IgD-negative memory B cell (primary cell): ENCODE results near the gene XXYLT1. TPM values are rescaled to one million over a fixed set of nuclear protein-coding genes. Genes with fewer than 3 reads are reported as not detected.

Experiments
- H3K27ac Mint-ChIP-seq, 3 donors: one replicate each; pipeline ENCODE4 v1.8.0; 2020 to 2022; ENCODE audit warnings: mild to moderate bottlenecking in 3 of 3, mixed read lengths in 3 of 3, moderate library complexity in 1 of 3
- H3K27me3 Mint-ChIP-seq: one replicate; pipeline ENCODE4 v1.8.0; 2021; ENCODE audit warnings: mixed read lengths
- H3K36me3 Mint-ChIP-seq: one replicate; pipeline ENCODE4 v1.8.0; 2020; ENCODE audit warnings: mild to moderate bottlenecking, mixed read lengths
- H3K4me1 Mint-ChIP-seq, 3 donors: one replicate each; pipeline ENCODE4 v1.8.0; 2020 to 2022; ENCODE audit warnings: mixed read lengths in 3 of 3, mild to moderate bottlenecking in 1 of 3
- H3K4me3 Mint-ChIP-seq, 4 donors: one replicate each; pipeline ENCODE4 v1.8.0; 2020 to 2022; ENCODE audit warnings: mild to moderate bottlenecking in 4 of 4, mixed read lengths in 4 of 4, moderate library complexity in 3 of 4
- H3K9me3 Mint-ChIP-seq, 3 donors: one replicate each; pipeline ENCODE4 v1.8.0; 2020 to 2021; ENCODE audit warnings: mixed read lengths in 3 of 3, mild to moderate bottlenecking in 1 of 3
- polyA plus RNA-seq: library from polyadenylated mRNA; unstranded; fragments of 300-500 nt; fragmentation: Illumina TruSeq; gene quantifications from one replicate; pipeline ENCODE4 v1.2.3, GENCODE V29; 2021

Gene XXYLT1
- polyA plus RNA-seq, 1 donor from 2014 or later, result 5.2 TPM

DNA sequence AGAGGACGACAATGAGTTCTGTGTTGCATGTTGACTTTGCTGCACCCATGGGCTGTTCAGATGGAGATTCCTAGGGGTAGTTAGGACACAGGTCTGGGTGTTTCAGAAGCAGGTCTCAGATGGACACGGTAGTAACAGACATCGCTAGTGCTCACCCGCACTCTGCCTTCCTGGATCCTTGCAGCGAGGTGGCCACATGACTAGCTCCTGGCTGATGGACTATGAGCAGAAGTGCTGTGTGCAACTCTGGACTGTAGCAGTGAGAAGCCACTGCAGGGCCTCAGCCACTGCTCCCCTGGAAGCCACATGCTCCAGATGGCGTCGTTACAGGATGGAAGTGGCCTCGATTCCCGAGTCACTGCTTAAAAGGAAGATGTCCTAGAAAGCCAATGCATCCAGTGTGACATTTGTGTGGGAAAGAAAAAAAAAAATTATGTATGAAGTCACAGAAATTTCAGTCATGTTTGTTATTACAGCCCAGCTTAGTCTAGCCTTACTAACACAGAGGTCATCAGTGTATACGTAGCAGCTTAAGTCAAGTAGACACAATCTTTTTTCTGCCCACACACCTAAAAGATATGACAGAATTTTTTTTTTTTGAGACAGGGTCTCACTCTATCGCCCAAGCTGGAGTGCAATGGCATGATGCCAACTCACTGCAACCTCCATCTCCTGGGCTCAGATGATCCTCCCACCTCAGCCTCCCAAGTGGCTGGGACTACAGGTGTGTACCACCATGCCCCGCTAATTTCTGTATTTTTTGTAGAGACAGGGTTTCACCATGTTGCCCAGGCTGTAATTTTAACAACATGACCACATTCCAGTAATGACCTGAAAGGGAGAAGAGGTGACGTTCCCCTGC, 95.3 kb downstream of the XXYLT1 start:
- Mint-ChIP-seq H3K4me1 (no peaks in the 10 kb centered on the region), H3K27ac (peak overlapping the region in 1 of 3 donors; percentile 36), H3K36me3 (peaks cover 10% of the 10 kb centered on the region), H3K27me3 (no peaks in the 10 kb centered on the region), H3K9me3 (no peaks in the 10 kb centered on the region), H3K4me3 (no peak overlapping the region)

DNA sequence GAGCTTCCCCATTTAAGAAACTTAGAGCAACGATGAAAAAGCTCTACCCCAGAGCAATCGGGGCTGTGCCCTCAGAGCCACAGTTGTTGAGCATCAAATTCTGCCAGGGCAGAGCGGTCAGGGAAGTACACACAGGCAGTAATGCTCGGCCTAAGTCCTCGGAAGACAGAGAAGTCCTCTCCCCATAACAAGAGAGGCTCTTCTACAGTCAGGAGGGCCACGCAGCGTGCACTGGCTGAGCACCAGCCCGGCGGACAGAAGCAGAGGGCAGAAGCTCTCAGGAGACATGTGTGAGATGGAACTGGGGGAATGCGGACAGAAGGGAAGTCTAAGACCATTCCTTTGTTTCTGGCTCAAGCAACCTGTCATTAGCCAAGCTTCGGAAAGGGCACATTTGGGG, 95.9 kb downstream of the XXYLT1 start:
- Mint-ChIP-seq H3K4me3 (no peak overlapping the region), H3K27me3 (no peaks in the 10 kb centered on the region), H3K27ac (no peak overlapping the region)

DNA sequence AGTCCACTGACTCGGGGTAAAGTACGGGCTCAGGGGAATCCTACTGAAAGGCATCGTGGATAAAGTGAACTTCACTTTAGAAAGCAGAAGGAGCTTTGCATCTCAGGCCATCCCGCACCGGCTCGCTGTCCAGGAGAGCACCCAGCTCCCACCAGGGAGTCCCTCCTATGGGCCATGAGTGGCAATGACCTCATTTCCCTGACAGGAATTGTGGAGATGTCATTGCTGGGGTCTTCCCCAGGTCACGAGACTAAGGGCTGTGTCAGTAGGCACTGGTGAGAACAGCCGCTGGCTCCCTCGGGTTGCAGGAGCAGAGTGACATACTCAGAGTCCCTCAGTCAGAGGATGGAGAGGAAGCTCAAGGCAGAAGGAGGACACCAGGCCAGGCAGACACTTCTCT, 97.3 kb downstream of the XXYLT1 start:
- no peaks in the 10 kb centered on the region for H3K27me3 Mint-ChIP-seq
- peaks cover 8% of the 10 kb centered on the region for H3K36me3 Mint-ChIP-seq
- H3K4me1 Mint-ChIP-seq, result no peaks in the 10 kb centered on the region
- H3K27ac Mint-ChIP-seq, result peak overlapping the region in 1 of 3 donors; percentile 53
- H3K9me3 Mint-ChIP-seq, result no peaks in the 10 kb centered on the region
- H3K4me3 Mint-ChIP-seq, result no peak overlapping the region

More for the DNA sequence above, 95.9 kb downstream of the XXYLT1 start:
- H3K4me1 Mint-ChIP-seq, result no peaks in the 10 kb centered on the region
- H3K36me3 Mint-ChIP-seq, result peaks cover 8% of the 10 kb centered on the region
- no peaks in the 10 kb centered on the region for H3K9me3 Mint-ChIP-seq

DNA sequence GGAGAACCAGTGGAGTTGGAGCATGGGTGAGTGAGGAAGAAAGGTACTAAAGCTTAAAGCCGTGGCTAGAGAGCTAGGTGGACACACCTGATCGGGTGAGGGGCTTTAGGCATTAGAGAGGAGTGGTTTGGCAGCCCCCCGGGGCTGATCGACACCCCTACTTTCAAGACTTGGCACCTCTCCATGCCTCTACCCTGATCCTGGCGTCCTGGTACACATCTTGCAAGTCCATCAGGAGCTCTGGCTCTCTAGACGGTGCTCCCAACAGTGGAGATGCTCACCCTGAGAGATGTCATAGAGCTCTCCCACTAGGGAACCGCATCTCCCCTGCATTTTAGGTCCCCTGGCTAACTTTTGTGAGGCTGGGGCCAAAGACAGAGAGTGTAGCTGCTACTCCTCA, 98.1 kb downstream of the XXYLT1 start:
- H3K4me1 Mint-ChIP-seq, result no peaks in the 10 kb centered on the region
- no peak overlapping the region for H3K27ac Mint-ChIP-seq
- no peaks in the 10 kb centered on the region for H3K27me3 Mint-ChIP-seq
- peaks cover 4% of the 10 kb centered on the region for H3K36me3 Mint-ChIP-seq
- no peak overlapping the region for H3K4me3 Mint-ChIP-seq
- no peaks in the 10 kb centered on the region for H3K9me3 Mint-ChIP-seq

DNA sequence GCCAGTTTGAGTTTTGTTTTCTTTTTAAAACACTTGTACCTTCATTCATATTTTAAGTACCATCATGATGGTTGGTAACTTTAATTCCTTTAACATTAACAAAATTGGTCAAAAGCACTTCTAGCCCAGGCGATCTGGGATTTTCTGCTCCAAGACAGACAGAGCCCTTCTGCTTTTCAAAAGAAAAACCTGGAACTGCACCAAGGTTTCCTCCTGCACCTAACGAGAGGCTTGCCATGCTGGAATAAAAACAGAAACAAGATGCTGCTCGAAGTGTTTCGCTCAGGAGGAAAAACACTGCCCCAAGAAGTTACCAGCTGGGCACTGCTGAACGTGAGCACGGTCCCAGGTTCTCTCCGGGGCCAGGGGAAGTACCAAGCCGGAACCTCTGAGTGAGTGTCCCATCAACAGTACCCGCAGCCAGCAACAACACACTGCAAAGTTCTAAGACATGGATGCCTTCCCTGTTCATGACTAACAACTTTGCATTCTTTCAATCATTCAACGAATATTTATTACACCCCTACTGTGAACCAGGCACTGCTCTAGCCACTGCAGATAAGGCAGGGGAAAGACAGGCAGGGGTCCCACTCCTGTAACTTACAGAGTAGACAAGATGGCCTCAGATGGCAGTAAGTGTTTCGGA, 98.8 kb downstream of the XXYLT1 start:
- Mint-ChIP-seq H3K36me3 (peaks cover 1% of the 10 kb centered on the region), H3K27ac (no peak overlapping the region), H3K9me3 (no peaks in the 10 kb centered on the region), H3K4me3 (no peak overlapping the region), H3K27me3 (no peaks in the 10 kb centered on the region), H3K4me1 (no peaks in the 10 kb centered on the region)

DNA sequence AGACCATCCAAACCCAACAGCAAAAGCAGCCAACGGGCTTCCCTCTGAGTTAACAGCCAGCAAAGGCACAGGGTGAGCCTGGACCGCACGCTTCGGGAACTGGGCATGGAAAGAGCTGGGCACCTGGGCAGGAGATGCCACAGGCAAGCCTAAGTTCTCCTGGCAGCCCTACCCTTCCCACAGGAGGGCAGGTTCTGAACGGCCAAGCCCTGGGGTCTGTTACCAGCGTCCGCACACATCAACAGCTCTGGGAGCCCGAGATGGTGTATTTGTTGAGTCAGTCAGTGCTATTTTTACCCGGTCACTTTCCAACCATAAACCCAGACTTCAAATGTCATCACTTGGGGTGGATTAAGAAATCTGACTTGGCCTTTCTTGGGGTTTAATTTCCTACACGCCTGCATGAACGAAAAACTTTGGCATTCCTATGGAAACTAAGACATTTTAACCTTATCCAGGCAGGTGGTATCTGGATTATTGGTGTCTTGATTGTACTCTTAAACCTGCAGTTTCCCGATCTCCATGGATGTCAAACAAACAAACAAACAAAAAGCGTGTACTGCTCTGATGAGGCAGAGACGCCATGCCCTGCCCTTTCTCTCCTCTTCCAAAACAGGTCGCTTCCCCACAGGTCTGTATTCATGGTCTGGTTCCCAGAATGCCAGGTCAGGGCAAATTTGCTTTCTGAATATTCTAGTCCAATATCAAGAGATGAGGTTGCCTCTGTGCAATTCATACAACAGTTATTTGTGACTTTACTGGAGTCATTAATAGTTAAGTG, 99.7 kb downstream of the XXYLT1 start:
- no peaks in the 10 kb centered on the region for H3K9me3 Mint-ChIP-seq
- H3K4me1 Mint-ChIP-seq, result no peaks in the 10 kb centered on the region
- H3K4me3 Mint-ChIP-seq, result no peak overlapping the region
- H3K36me3 Mint-ChIP-seq, result no peaks in the 10 kb centered on the region
- no peak overlapping the region for H3K27ac Mint-ChIP-seq
- no peaks in the 10 kb centered on the region for H3K27me3 Mint-ChIP-seq

DNA sequence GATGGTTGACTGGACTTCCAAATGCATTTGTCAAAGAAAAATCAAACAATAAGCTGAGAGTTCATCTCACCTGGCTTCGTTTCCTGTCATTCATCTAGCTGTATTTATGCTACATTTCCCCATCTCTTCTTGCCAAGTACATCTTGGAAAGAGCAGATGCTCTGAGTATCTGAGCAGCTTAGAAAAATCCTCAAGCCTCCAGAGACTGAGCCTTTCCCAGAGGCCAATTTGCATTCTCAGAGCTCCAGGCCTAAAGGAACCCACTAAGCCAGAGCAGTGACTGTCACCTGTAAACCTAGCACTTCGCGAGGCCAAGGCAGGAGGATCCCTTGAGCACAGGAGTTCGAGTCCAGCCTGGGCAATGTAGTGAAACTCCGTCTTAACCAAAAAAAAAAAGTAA, 100.5 kb downstream of the XXYLT1 start:
- H3K27me3 Mint-ChIP-seq, result no peaks in the 10 kb centered on the region
- no peaks in the 10 kb centered on the region for H3K9me3 Mint-ChIP-seq
- no peak overlapping the region for H3K4me3 Mint-ChIP-seq
- no peaks in the 10 kb centered on the region for H3K4me1 Mint-ChIP-seq
- H3K36me3 Mint-ChIP-seq, result no peaks in the 10 kb centered on the region
- no peak overlapping the region for H3K27ac Mint-ChIP-seq

DNA sequence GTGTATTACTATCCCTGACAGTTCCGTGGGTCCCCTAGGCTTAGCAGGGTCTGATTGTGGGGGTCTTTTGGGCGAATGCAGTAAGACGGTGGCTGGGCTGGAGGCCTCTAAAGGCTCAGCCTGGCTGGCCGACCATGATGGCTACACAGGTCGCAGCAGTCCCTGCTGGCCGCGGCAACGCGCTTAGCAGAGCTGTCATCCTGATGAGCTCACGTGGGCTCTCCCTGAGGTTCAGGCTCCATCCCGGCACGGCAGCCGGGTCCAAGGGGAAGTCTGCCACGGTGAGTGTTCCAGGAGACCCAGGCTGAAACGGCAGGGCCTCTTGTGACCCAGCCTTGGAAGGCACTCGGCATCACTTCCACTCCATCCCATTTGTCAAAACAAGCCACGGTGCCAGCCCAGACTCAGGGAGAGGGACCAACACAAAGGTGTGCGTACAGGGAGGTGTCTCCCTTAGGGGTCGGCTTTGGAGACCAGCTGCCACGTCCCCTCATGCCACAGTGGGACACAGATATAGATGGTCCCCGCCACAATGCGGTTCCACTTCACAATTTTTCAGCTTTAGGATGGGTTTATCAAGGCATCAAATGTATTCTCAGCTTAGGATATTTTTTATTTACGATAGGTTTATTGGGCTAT, 101.8 kb downstream of the XXYLT1 start:
- H3K4me1 Mint-ChIP-seq, result no peaks in the 10 kb centered on the region
- no peaks in the 10 kb centered on the region for H3K9me3 Mint-ChIP-seq
- H3K4me3 Mint-ChIP-seq, result no peak overlapping the region
- H3K27ac Mint-ChIP-seq, result no peak overlapping the region
- no peaks in the 10 kb centered on the region for H3K27me3 Mint-ChIP-seq
- H3K36me3 Mint-ChIP-seq, result no peaks in the 10 kb centered on the region

DNA sequence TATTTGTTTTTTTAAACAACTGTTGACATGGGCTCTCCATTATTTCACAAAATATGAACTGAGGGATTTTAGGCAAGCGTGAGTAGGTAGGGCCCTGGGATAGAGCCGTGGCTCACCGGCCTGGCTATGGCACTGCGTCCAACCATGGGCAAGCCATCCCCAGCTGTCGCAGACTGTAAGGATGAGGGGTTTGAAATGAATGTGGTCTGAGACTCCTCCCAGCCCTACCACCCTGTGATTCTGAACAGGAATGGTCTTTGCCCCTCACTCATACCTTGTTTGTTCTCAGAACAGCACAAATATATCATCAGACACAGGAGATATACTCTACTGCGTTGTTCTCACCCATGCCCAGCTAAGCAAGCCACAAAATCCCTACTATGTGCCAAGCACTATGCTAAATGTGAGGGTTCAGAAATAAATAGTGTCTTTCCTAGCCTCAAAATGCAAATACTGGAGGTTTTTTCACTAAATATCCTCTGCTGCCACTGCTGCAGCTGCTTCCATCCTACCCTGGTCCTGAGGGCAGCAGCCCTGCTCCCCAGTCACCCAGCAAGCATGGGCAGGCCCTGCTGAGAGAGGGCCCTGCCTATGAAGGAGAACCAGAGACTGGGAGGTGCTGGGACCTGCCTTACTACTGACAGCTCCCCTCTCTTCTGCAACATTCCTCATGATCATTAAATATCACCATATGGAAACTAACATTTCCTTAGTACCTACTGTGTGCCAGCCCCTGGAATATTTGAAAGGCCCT, 102.8 kb downstream of the XXYLT1 start:
- Mint-ChIP-seq H3K36me3 (no peaks in the 10 kb centered on the region), H3K27ac (no peak overlapping the region), H3K4me3 (peak overlapping the region in 1 of 4 donors; percentile 65), H3K4me1 (peaks cover 0 to 6% (median 4%) of the 10 kb centered on the region in 3 donors), H3K9me3 (no peaks in the 10 kb centered on the region), H3K27me3 (no peaks in the 10 kb centered on the region)

DNA sequence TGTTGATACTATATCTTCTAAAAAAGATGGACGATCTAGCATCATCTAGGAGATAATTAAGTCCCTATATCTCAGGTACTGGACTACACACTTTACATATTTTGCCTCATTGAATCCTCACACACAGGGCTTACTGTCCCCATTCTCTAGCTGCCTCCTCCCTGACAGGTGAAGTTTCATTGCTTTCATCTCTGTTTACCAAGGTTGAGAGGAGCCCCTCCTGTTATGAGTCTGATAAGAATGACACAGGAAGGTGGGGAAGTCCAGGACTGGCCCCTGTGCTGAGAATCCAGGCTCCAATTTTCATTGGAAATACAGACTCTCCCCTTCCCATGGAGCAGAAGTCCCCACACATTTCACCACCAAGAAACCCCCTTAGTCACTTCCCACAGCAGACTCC, 105.2 kb downstream of the XXYLT1 start:
- Mint-ChIP-seq H3K36me3 (no peaks in the 10 kb centered on the region), H3K27ac (no peak overlapping the region), H3K9me3 (no peaks in the 10 kb centered on the region), H3K27me3 (no peaks in the 10 kb centered on the region), H3K4me1 (peaks cover 16 to 22% (median 19%) of the 10 kb centered on the region in 3 donors), H3K4me3 (no peak overlapping the region)

DNA sequence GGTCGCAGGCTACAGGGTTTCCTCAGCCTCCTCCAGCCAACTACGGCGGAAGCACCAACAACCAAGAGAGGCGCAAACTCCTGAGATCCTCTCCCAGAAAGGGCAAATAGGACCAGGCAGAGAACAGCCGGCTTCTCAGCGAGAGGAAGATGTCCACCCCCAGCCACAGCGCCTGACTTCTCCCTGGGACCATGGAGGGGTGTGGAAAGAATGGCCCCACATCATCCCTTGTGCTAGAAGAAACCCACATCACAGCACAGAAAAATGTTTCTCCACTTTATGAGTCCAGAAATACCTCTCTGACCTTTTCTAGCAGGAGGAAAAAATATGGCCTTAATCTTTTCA, 105.7 kb downstream of the XXYLT1 start:
- Mint-ChIP-seq H3K27me3 (no peaks in the 10 kb centered on the region), H3K4me3 (peak overlapping the region in 1 of 4 donors; percentile 83), H3K27ac (peak overlapping the region in 1 of 3 donors; percentile 52), H3K4me1 (peaks cover 20 to 27% (median 21%) of the 10 kb centered on the region in 3 donors), H3K9me3 (no peaks in the 10 kb centered on the region), H3K36me3 (no peaks in the 10 kb centered on the region)

DNA sequence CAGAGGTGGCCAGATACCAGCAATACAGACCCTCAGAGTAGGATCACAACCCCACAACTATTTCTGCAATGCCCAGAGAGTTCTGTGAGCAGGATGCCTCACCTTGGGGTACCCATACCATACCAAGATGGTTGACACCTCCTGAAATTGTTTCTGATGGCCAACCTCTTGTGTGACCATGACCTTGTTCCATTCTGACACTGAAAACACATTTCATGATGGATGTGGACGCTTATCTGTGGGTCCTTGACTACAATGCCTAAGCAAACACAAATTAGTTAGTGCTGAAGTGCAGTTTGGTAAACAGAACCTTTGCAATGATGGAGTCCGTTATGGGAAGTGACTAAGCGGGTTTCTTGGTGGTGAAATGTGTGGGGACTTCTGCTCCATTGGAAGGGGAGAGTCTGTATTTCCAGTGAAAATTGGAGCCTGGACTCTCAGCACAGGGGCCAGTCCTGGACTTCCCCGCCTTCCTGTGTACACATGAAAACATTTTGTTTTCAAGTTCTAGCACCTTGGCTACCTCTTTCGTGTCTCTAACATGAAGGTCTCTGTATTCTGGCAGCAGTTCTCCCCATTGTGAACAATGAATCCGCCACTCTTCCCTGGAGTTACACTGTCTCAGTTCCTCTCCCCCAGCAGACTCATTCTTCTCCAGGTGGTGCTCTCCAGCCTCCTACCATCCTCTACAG, 106.2 kb downstream of the XXYLT1 start:
- peak overlapping the region in 1 of 3 donors; percentile 52 for H3K27ac Mint-ChIP-seq
- no peaks in the 10 kb centered on the region for H3K9me3 Mint-ChIP-seq
- peak overlapping the region in 1 of 4 donors; percentile 83 for H3K4me3 Mint-ChIP-seq
- peaks cover 25 to 32% (median 26%) of the 10 kb centered on the region in 3 donors for H3K4me1 Mint-ChIP-seq
- no peaks in the 10 kb centered on the region for H3K27me3 Mint-ChIP-seq
- no peaks in the 10 kb centered on the region for H3K36me3 Mint-ChIP-seq

DNA sequence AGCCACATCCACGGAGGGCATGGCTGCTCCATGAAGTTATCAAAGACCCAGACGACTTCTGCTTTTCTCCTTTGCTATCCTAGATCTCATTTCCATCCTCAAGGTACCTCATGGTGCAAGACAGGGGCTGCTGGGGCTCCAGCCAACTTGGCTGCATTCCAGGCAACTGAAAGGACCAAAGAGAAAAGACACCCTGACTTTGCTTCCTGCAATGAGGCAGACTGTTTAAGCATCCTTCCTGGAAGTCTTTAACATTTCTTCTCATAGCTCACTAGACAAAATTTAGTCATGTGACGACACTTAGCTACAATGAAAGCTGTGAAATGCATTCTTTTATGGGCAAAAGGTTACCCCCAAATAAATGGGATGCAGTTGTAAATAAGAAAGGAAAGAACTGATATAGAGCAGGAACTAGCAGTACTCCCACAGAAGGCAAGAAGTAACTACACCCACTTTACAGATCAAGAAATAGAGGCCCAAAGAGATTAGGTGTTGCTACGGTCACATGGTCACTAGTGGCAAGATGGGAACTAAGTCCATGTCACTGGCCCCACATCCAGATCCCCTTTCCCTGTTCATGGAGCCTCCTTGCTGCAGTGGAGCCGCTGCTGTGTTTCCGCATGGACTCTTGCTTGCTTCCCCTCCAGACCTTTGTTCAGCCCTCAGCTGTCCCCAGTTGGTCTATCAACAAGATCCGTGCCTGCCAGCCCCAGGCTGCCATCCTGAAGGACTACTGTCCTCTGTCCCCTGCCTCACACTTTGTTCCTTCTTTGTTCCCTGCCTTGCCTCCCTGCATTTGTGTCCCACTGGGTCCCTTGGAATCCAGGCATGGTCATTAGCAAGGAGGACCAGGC, 107.0 kb downstream of the XXYLT1 start:
- no peaks in the 10 kb centered on the region for H3K9me3 Mint-ChIP-seq
- no peaks in the 10 kb centered on the region for H3K36me3 Mint-ChIP-seq
- H3K4me3 Mint-ChIP-seq, result no peak overlapping the region
- H3K4me1 Mint-ChIP-seq, result peaks cover 25 to 37% (median 28%) of the 10 kb centered on the region in 3 donors
- H3K27me3 Mint-ChIP-seq, result no peaks in the 10 kb centered on the region
- peak overlapping the region in 1 of 3 donors; percentile 8 for H3K27ac Mint-ChIP-seq
